Lung (tissue), 12 donors: ENCODE results near the gene NAALADL2. TPM values are rescaled to one million over a fixed set of nuclear protein-coding genes. Genes with fewer than 3 reads are reported as not detected.
A peak's percentile ranks its signal among the peaks of the same experiment; 100 is the strongest.

Experiments used
- ATAC-seq: fragments of 200-7000 bp; cut with Tn5 transposase; one replicate; pipeline ENCODE4 v1.9.1; 2020; ENCODE audit warnings: moderate number of reproducible peaks; ENCODE audit not compliant: insufficient read depth, low FRiP score
- DNase-seq, 3 donors: peaks; one replicate each; pipeline ENCODE4 v3.0.0-alpha.2; 2013 to 2017
- H3K27ac ChIP-seq, 2 donors: one replicate each; pipeline ENCODE4 v1.5.1; 2013; ENCODE audit warnings: mild to moderate bottlenecking in 2 of 2, moderate library complexity in 2 of 2, control low read depth in 1 of 2, inconsistent platforms in 1 of 2, low read depth in 1 of 2, low read length in 1 of 2
- H3K27me3 ChIP-seq, 3 donors: one replicate each; pipeline ENCODE4 v1.5.1; 2013; ENCODE audit warnings: low read length in 2 of 3; ENCODE audit not compliant: control insufficient read depth in 3 of 3, insufficient read depth in 3 of 3
- H3K36me3 ChIP-seq, 4 donors: one replicate each; pipeline ENCODE4 v1.5.1; 2013; ENCODE audit warnings: low read length in 4 of 4, mild to moderate bottlenecking in 1 of 4, moderate library complexity in 1 of 4; ENCODE audit not compliant: control insufficient read depth in 4 of 4, insufficient read depth in 4 of 4
- H3K4me1 ChIP-seq, 5 donors: one replicate each; pipeline ENCODE4 v1.5.1; 2013; ENCODE audit warnings: low read length in 5 of 5, mild to moderate bottlenecking in 2 of 5, moderate library complexity in 1 of 5; ENCODE audit not compliant: control insufficient read depth in 5 of 5, insufficient read depth in 5 of 5
- H3K4me3 ChIP-seq: one replicate; pipeline ENCODE4 v1.5.1; 2013; ENCODE audit warnings: mild to moderate bottlenecking, control low read depth, moderate library complexity
- H3K9ac ChIP-seq, 2 donors: one replicate each; pipeline ENCODE4 v1.5.1; 2013; ENCODE audit warnings: low read length in 2 of 2, control low read depth in 1 of 2; ENCODE audit not compliant: insufficient read depth in 1 of 2
- H3K9me3 ChIP-seq, 4 donors: one replicate each; pipeline ENCODE4 v1.5.1; 2013; ENCODE audit warnings: low read length in 3 of 4, mild to moderate bottlenecking in 1 of 4, moderate library complexity in 1 of 4; ENCODE audit not compliant: control insufficient read depth in 4 of 4, insufficient read depth in 3 of 4
- WGBS, 2 donors: extraction: QIAGEN DNeasy Blood & Tissue Kit; methylation state at CpG; one replicate each; pipeline ENCODE4 v1.1.7; 2013; 5-methylcytosine and 5-hydroxymethylcytosine counted together
- polyA plus RNA-seq, 2 donors: library from polyadenylated mRNA; stranded (reverse); fragments of 200-250 nt; gene quantifications; one replicate each; pipeline ENCODE4 v1.2.1, GENCODE V29; 2013
- total RNA-seq, 2 donors: library from RNA; depleted of rRNA in 1 of 2; stranded (reverse); fragments of >200 nt in 1 of 2; gene quantifications; one replicate each; pipeline ENCODE4 v1.2.1, GENCODE V29; 2014 to 2021
- TF ChIP-seq, protein P1 (sequence below): IDR thresholded peaks from 2 replicates; pipeline ENCODE4 v1.5.1; 2012; ENCODE audit warnings: mild to moderate bottlenecking; ENCODE audit errors: control extremely low read depth, extremely low read depth
- donor health status: control.
- donor health status: control.
- donor health status: Bipolar disorder and iron deficiency.
- donor health status: healthy.
- donor health status: DM: yes; HTN: yes; CAD: no.

Gene NAALADL2
- total and polyA plus RNA-seq, 4 donors, result 0.49 to 46.7 (median 4.7) TPM

DNA sequence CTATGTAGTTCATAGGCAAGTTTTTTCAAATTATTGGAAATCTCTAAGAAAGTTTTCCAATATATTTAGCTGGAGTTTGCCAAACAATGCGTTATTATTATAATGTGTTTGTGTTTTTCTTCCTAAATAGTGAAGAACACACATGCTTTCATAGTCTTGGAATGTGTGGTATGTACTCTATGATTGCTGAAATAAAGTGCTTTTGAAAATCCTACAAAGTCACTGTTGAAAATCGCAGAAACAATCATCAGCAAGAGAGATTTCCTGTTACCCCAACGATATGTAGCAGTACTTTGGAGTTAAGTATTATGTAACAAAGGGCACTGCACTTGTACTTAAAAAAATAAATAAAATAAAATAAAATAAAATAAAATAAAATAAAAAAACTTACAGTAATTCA is 796.2 kb downstream of the NAALADL2 start:
- Histone ChIP-seq H3K9me3 (no peaks in the 10 kb centered on the region), H3K36me3 (no peaks in the 10 kb centered on the region), H3K27ac (no peak overlapping the region), H3K4me3 (no peak overlapping the region), H3K27me3 (no peaks in the 10 kb centered on the region), H3K9ac (no peak overlapping the region), H3K4me1 (peaks cover 0 to 6% (median 0%) of the 10 kb centered on the region in 5 donors)
- TF ChIP-seq, protein P1, sequence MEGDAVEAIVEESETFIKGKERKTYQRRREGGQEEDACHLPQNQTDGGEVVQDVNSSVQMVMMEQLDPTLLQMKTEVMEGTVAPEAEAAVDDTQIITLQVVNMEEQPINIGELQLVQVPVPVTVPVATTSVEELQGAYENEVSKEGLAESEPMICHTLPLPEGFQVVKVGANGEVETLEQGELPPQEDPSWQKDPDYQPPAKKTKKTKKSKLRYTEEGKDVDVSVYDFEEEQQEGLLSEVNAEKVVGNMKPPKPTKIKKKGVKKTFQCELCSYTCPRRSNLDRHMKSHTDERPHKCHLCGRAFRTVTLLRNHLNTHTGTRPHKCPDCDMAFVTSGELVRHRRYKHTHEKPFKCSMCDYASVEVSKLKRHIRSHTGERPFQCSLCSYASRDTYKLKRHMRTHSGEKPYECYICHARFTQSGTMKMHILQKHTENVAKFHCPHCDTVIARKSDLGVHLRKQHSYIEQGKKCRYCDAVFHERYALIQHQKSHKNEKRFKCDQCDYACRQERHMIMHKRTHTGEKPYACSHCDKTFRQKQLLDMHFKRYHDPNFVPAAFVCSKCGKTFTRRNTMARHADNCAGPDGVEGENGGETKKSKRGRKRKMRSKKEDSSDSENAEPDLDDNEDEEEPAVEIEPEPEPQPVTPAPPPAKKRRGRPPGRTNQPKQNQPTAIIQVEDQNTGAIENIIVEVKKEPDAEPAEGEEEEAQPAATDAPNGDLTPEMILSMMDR, result no peak
- ATAC-seq (no peak), DNase-seq (peak in 2 of 3 donors; percentile 16 to 17)
- 57 to 66% methylated on average over 3 of the region's 3 CpGs for WGBS, 2 donors

DNA sequence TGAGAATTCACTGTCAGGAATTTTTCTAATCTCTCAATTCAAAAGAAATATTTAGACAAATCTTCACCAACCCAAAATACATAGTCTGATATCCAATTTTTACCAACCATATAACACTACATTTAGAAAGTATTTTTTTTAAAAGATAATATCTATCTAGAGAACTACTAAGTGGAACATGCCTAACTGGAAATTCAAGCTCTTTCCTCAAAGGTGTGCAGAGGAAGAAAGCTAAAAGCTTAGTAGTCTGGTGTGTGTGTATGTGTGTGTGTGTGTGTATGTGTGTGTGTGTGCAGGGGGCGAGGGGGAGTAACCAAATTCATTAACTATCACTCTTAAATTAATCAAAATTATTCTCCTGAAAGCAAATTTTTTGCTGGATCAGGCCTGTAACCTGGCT is 797.3 kb downstream of the NAALADL2 start:
- Histone ChIP-seq H3K9ac (no peak overlapping the region), H3K4me1 (peaks cover 0 to 2% (median 0%) of the 10 kb centered on the region in 5 donors), H3K4me3 (no peak overlapping the region), H3K27ac (no peak overlapping the region), H3K9me3 (no peaks in the 10 kb centered on the region), H3K36me3 (no peaks in the 10 kb centered on the region), H3K27me3 (no peaks in the 10 kb centered on the region)
- DNase-seq (peak in 1 of 3 donors; percentile 58), ATAC-seq (no peak)
- 78 to 86% methylated on average over 1 of the region's 1 CpG for WGBS, 2 donors
- TF ChIP-seq, protein P1, result no peak

DNA sequence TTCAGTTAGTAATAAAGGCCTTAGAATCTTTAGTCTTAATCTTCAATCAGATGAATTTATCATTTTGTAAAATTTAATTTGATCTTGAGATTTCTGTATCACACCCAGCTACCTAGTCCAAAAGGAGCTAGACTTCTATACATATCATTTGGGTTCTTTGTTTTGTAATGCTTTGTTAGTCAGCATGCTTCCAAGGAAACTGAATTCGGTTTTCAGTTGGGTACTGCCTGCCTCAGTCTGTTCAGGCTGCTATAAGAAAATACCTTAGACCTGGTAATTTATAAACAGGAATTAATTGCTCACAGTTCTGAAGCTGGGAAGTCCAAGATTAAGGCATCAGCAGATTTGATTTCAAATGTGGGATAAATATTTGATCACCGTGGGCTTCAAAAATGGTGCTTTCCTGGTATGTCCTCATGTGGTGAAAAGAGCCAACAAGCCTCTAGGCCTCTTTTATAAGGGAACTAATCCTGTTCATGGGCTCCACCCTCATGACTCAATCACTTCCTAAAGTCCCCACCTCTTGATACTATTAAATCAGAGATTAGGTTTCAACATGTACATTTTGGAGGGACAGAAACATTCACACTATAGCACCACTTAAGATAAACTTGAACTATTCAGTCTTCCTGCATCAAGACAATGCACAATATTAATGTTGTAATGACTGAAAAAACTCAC is 800.7 kb downstream of the NAALADL2 start:
- ATAC-seq (no peak), DNase-seq (no peak)
- Histone ChIP-seq H3K4me3 (no peak overlapping the region), H3K9me3 (no peaks in the 10 kb centered on the region), H3K4me1 (peaks cover 0 to 2% (median 0%) of the 10 kb centered on the region in 5 donors), H3K36me3 (no peaks in the 10 kb centered on the region), H3K27me3 (no peaks in the 10 kb centered on the region), H3K9ac (no peak overlapping the region), H3K27ac (no peak overlapping the region)
- TF ChIP-seq, protein P1, result no peak
- 85 to 89% methylated on average over 2 of the region's 2 CpGs for WGBS, 2 donors

DNA sequence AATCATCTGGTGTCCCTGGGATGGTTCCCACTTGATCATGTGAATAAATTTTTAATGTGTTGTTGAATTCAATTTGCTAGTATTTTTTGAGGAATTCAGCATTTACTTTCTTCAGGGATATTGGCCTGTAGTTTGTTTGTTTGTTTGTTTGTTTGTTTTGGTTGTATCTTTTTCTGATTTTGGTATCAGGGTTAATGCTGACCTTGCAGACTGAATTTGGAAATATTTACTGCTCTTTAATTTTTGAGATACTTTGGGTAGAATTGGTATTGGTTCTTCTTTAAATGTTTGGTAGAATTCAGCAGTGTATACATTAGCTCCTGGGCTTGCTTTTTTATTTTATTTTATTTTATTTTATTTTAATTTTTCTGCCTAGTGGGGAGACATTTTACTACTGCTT is 803.7 kb downstream of the NAALADL2 start:
- Histone ChIP-seq H3K4me1 (no peaks in the 10 kb centered on the region), H3K27me3 (no peaks in the 10 kb centered on the region), H3K36me3 (no peaks in the 10 kb centered on the region), H3K27ac (no peak overlapping the region), H3K9me3 (no peaks in the 10 kb centered on the region), H3K4me3 (no peak overlapping the region), H3K9ac (no peak overlapping the region)
- TF ChIP-seq, protein P1, result no peak
- ATAC-seq, result no peak
- no peak for DNase-seq
